ENCODE data around the gene KDELR3.

Gene KDELR3

GRCh38 chr22:38523479-38523878 is 55.6 kb downstream of the KDELR3 start:
- no peak for DNase-seq

- no peak for DNase-seq
These were observed 56.5 kb downstream of the KDELR3 start for GRCh38 chr22:38524429-38524828.

GRCh38 chr22:38531251-38531938 is 63.5 kb downstream of the KDELR3 start:
- no peak for DNase-seq

All from NCI-H2081 treated with DMSO at 0.1 percent for 48 hours (cell line).